Lower leg skin (tissue), 3 donors: ENCODE measurements around the gene VENTX.

ENCODE experiments used
- POLR2A ChIP-seq, 2 donors: fragments of 450-650 bp; IDR thresholded peaks; one replicate each; pipeline ENCODE4 v1.6.1; 2016 to 2017; ENCODE audit warnings: antibody characterized with exemption in 2 of 2, mild to moderate bottlenecking in 1 of 2, moderate library complexity in 1 of 2
- TF ChIP-seq, protein P1 (sequence below), 3 donors: fragments of 450-650 bp; IDR thresholded peaks; one replicate each; pipeline ENCODE4 v1.5.1; 2016; ENCODE audit warnings: antibody characterized with exemption in 3 of 3, mild to moderate bottlenecking in 3 of 3, moderate library complexity in 2 of 3

- TF ChIP-seq, protein P1, sequence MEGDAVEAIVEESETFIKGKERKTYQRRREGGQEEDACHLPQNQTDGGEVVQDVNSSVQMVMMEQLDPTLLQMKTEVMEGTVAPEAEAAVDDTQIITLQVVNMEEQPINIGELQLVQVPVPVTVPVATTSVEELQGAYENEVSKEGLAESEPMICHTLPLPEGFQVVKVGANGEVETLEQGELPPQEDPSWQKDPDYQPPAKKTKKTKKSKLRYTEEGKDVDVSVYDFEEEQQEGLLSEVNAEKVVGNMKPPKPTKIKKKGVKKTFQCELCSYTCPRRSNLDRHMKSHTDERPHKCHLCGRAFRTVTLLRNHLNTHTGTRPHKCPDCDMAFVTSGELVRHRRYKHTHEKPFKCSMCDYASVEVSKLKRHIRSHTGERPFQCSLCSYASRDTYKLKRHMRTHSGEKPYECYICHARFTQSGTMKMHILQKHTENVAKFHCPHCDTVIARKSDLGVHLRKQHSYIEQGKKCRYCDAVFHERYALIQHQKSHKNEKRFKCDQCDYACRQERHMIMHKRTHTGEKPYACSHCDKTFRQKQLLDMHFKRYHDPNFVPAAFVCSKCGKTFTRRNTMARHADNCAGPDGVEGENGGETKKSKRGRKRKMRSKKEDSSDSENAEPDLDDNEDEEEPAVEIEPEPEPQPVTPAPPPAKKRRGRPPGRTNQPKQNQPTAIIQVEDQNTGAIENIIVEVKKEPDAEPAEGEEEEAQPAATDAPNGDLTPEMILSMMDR (IDR thresholded peaks at IDR 0.05) = no peak
- TF ChIP-seq POLR2A (IDR thresholded peaks at IDR 0.05) = no peak
Measured at GRCh38 chr10:133269367-133269766, 31.7 kb downstream of the VENTX start.
